Mucosa of descending colon (tissue), 3 donors: ENCODE data around the gene VAV3. TPM values are rescaled to one million over a fixed set of nuclear protein-coding genes. Genes with fewer than 3 reads are reported as not detected.

Source experiments
- ATAC-seq: fragments of 200-7000 bp; cut with Tn5 transposase; one replicate; pipeline ENCODE4 v1.9.1; 2020; ENCODE audit warnings: mild to moderate bottlenecking, moderate library complexity
- DNase-seq, 3 donors: peaks; one replicate each; pipeline ENCODE4 v3.0.0-alpha.2; 2020
- H3K36me3 ChIP-seq: fragments of 200-600 bp; one replicate; pipeline ENCODE4 v1.8.0; 2021; ENCODE audit warnings: low read depth, mild to moderate bottlenecking
- H3K4me1 ChIP-seq: fragments of 200-600 bp; one replicate; pipeline ENCODE4 v1.8.0; 2021; ENCODE audit warnings: low read depth, mild to moderate bottlenecking
- H3K4me3 ChIP-seq: fragments of 200-600 bp; one replicate; pipeline ENCODE4 v1.8.0; 2021; ENCODE audit warnings: mild to moderate bottlenecking
- H3K9me3 ChIP-seq: fragments of 200-600 bp; one replicate; pipeline ENCODE4 v1.8.0; 2021; ENCODE audit warnings: mild to moderate bottlenecking
- intact Hi-C, 2 donors: fragments of 100-400 bp; cut with DNase I in 1 of 2; cut with micrococcal nuclease in 1 of 2; formaldehyde crosslinking; loops; one replicate each; pipeline versions ENCODE4 v1.11.0 to v1.11.1; 2022; cut with DNase I, micrococcal nuclease
- total RNA-seq, 3 donors: library from RNA; stranded (reverse); fragmentation: NEBNext Ultra II Directional in 2 of 3; extraction: Animal tissue kit (Norgen Biotek cat#: 25700) in 2 of 3; gene quantifications; one replicate each; pipeline versions ENCODE4 v1.2.1 to v1.2.4, GENCODE V29; 2021 to 2023
- TF ChIP-seq, protein P1 (sequence below): fragments of 200-600 bp; IDR thresholded peaks from one replicate; pipeline ENCODE4 v1.8.0; 2022; ENCODE audit warnings: antibody characterized with exemption, mild to moderate bottlenecking
- donor health status: DM: no; HTN: no; CAD: no; lungs with moderate emphysema.
- donor health status: DM: no; HTN: no; CAD: no.
- donor health status: DM: no; HTN: yes; CAD: no.

The VAV3 gene
- total RNA-seq, 3 donors from 2014 or later: 41.3 to 142 (median 101) TPM

- Histone ChIP-seq H3K36me3 (no peaks in the 10 kb centered on the region), H3K9me3 (no peaks in the 10 kb centered on the region), H3K4me1 (no peaks in the 10 kb centered on the region), H3K4me3 (no peak overlapping the region)
- no peak for DNase-seq
- intact Hi-C loops: no loop called here
- TF ChIP-seq, protein P1, sequence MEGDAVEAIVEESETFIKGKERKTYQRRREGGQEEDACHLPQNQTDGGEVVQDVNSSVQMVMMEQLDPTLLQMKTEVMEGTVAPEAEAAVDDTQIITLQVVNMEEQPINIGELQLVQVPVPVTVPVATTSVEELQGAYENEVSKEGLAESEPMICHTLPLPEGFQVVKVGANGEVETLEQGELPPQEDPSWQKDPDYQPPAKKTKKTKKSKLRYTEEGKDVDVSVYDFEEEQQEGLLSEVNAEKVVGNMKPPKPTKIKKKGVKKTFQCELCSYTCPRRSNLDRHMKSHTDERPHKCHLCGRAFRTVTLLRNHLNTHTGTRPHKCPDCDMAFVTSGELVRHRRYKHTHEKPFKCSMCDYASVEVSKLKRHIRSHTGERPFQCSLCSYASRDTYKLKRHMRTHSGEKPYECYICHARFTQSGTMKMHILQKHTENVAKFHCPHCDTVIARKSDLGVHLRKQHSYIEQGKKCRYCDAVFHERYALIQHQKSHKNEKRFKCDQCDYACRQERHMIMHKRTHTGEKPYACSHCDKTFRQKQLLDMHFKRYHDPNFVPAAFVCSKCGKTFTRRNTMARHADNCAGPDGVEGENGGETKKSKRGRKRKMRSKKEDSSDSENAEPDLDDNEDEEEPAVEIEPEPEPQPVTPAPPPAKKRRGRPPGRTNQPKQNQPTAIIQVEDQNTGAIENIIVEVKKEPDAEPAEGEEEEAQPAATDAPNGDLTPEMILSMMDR: no peak
- ATAC-seq: no peak
Measured at GRCh38 chr1:107692580-107693345, 272.2 kb downstream of the VAV3 start.

GRCh38 chr1:107691540-107691939 lies 273.4 kb downstream of the VAV3 start:
- intact Hi-C loops: no loop called here

GRCh38 chr1:107690491-107690890 lies 274.5 kb downstream of the VAV3 start:
- no peaks in the 10 kb centered on the region for H3K9me3 ChIP-seq
- intact Hi-C loops: no loop called here
- TF ChIP-seq, protein P1: no peak
- H3K4me3 ChIP-seq: no peak overlapping the region
- DNase-seq (no peak), ATAC-seq (no peak)
- no peaks in the 10 kb centered on the region for H3K4me1 ChIP-seq
- no peaks in the 10 kb centered on the region for H3K36me3 ChIP-seq

More at GRCh38 chr1:107691540-107691939, 273.4 kb downstream of the VAV3 start:
- Histone ChIP-seq H3K36me3 (no peaks in the 10 kb centered on the region), H3K4me3 (no peak overlapping the region), H3K9me3 (no peaks in the 10 kb centered on the region), H3K4me1 (no peaks in the 10 kb centered on the region)
- ATAC-seq (no peak), DNase-seq (no peak)
- TF ChIP-seq, protein P1: no peak

- no peaks in the 10 kb centered on the region for H3K9me3 ChIP-seq
- DNase-seq: no peak
- no peaks in the 10 kb centered on the region for H3K36me3 ChIP-seq
- intact Hi-C loops: no loop called here
- H3K4me1 ChIP-seq: no peaks in the 10 kb centered on the region
- no peak overlapping the region for H3K4me3 ChIP-seq
- TF ChIP-seq, protein P1: no peak
- peak; percentile 21 for ATAC-seq
Measured at GRCh38 chr1:107689733-107690132, 275.2 kb downstream of the VAV3 start.

DNA sequence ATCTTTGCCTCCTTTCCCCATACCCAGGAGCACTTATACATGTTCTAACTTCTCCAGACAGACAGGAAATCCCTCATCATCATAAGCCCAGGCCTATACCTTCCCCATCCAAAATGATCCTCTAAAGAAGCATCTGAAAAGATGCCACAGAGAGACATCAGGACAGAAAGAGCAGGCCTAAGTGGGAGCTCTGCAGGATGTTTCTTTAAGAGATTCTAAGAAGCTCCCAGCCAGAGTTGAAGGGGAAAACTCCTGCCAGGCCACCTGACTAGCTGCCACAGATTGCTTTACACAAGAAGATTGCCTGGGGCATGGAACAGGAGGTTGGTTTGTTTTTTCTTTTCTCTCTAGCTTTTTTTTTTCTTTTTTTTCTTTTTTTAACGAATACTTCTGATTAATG lies 275.8 kb downstream of the VAV3 start:
- H3K36me3 ChIP-seq: no peaks in the 10 kb centered on the region
- ATAC-seq: peak; percentile 18
- no peaks in the 10 kb centered on the region for H3K9me3 ChIP-seq
- H3K4me3 ChIP-seq: no peak overlapping the region
- TF ChIP-seq, protein P1: no peak
- DNase-seq: peak in 2 of 3 donors; percentile 30 to 33
- intact Hi-C loops: no loop called here
- no peaks in the 10 kb centered on the region for H3K4me1 ChIP-seq
